ENCODE results near the gene TAB2. TPM values are rescaled to one million over a fixed set of nuclear protein-coding genes. Genes with fewer than 3 reads are reported as not detected.

Gene TAB2
- total RNA-seq, 4 donors from 2014 or later, result 48.2 to 84.6 (median 52.8) TPM

GRCh38 chr6:149286905-149287304, 30.6 kb upstream of the TAB2 start:
- H3K27ac ChIP-seq, result no peak overlapping the region
- H3K4me3 ChIP-seq, result no peak overlapping the region
- H3K4me1 ChIP-seq, result no peaks in the 10 kb centered on the region
- no peaks in the 10 kb centered on the region for H3K27me3 ChIP-seq
- no peaks in the 10 kb centered on the region for H3K9me3 ChIP-seq
- no peak for TF ChIP-seq POLR2A (IDR thresholded peaks at IDR 0.05)
- no peak for TF ChIP-seq CTCF (IDR thresholded peaks at IDR 0.05)
- H3K36me3 ChIP-seq, result no peaks in the 10 kb centered on the region
- DNase-seq, result no peak

- DNase-seq, result no peak
- Histone ChIP-seq H3K4me1 (no peaks in the 10 kb centered on the region), H3K36me3 (no peaks in the 10 kb centered on the region), H3K4me3 (no peak overlapping the region), H3K27ac (no peak overlapping the region), H3K9me3 (no peaks in the 10 kb centered on the region), H3K27me3 (no peaks in the 10 kb centered on the region)
- TF ChIP-seq POLR2A (IDR thresholded peaks at IDR 0.05), result no peak
- no peak for TF ChIP-seq CTCF (IDR thresholded peaks at IDR 0.05)
Measured at GRCh38 chr6:149289192-149289781, 28.2 kb upstream of the TAB2 start.

- Histone ChIP-seq H3K9me3 (no peaks in the 10 kb centered on the region), H3K36me3 (no peaks in the 10 kb centered on the region), H3K4me3 (no peak overlapping the region), H3K27me3 (no peaks in the 10 kb centered on the region), H3K27ac (no peak overlapping the region), H3K4me1 (no peaks in the 10 kb centered on the region)
- no peak for DNase-seq
- TF ChIP-seq POLR2A (IDR thresholded peaks at IDR 0.05), result no peak
- TF ChIP-seq CTCF (IDR thresholded peaks at IDR 0.05), result no peak
Measured at GRCh38 chr6:149289966-149290365, 27.5 kb upstream of the TAB2 start.

GRCh38 chr6:149293244-149293643, 24.3 kb upstream of the TAB2 start:
- TF ChIP-seq CTCF (IDR thresholded peaks at IDR 0.05) (no peak), POLR2A (IDR thresholded peaks at IDR 0.05) (no peak)
- Histone ChIP-seq H3K9me3 (no peaks in the 10 kb centered on the region), H3K4me3 (no peak overlapping the region), H3K36me3 (no peaks in the 10 kb centered on the region), H3K27me3 (no peaks in the 10 kb centered on the region), H3K27ac (no peak overlapping the region), H3K4me1 (no peaks in the 10 kb centered on the region)
- no peak for DNase-seq

- TF ChIP-seq CTCF (IDR thresholded peaks at IDR 0.05) (no peak), POLR2A (IDR thresholded peaks at IDR 0.05) (no peak)
- Histone ChIP-seq H3K27me3 (no peaks in the 10 kb centered on the region), H3K4me1 (no peaks in the 10 kb centered on the region), H3K4me3 (no peak overlapping the region), H3K36me3 (no peaks in the 10 kb centered on the region), H3K9me3 (no peaks in the 10 kb centered on the region), H3K27ac (no peak overlapping the region)
- DNase-seq, result no peak
Measured at GRCh38 chr6:149300563-149300962, 16.9 kb upstream of the TAB2 start.

GRCh38 chr6:149302723-149303122, 14.8 kb upstream of the TAB2 start:
- Histone ChIP-seq H3K27ac (no peak overlapping the region), H3K4me1 (no peaks in the 10 kb centered on the region), H3K36me3 (no peaks in the 10 kb centered on the region), H3K9me3 (no peaks in the 10 kb centered on the region), H3K4me3 (no peak overlapping the region), H3K27me3 (no peaks in the 10 kb centered on the region)
- TF ChIP-seq POLR2A (IDR thresholded peaks at IDR 0.05) (no peak), CTCF (IDR thresholded peaks at IDR 0.05) (no peak)
- no peak for DNase-seq
